Stimulated activated CD4-positive, alpha-beta T cell treated with anti-CD3 and anti-CD28 coated beads, Interleukin-15, amount 100 ng/mL, for 1 hour (primary cell): ENCODE measurements around the gene DBX1.

Experiments used
- DNase-seq, 2 donors: peaks; one replicate each; pipeline ENCODE4 v3.0.0-alpha.2; 2020; ENCODE audit warnings: low read depth in 1 of 2, low spot score in 1 of 2

DBX1 gene

GRCh38 chr11:20126724-20127123 is 33.6 kb downstream of the DBX1 start:
- no peak for DNase-seq

DNA sequence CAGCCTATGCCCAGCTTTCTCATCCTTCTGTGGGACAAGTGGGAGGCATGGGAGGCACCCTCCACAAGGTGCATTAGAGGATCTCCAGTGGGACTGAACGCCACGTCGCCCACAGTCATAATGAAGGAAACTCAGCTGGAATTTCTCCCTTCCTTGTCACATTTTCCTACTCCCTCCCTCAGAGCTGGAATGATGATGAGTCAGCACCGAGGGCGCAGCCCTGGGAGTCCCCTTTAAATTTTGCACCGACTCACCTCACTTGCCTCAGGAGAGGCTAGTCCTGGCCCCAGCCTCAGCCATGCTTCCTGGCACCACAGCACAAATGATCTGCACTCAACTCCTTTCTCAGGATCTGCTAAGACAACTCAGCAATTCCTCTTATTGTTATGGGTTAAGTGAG is 34.3 kb downstream of the DBX1 start:
- DNase-seq: no peak

DNA sequence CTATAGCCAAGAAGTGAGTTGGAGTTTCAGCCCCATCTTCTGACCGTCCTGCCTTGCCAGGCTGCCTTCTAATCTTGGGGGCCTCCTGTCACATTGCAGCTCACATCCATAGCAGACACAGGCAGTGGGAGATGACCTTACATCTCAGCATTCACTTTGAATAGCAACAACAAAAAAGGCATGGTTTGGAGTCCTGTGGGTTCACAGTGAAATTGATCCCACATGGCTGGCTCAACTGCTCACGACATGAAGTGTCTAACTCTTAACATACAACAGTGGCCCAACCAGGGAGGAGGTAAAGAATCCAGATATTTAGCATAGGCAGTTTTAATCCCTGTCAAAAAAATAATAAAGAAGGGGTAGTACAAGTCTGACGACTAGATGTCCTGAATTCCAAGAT is 38.1 kb downstream of the DBX1 start:
- DNase-seq: no peak

DNA sequence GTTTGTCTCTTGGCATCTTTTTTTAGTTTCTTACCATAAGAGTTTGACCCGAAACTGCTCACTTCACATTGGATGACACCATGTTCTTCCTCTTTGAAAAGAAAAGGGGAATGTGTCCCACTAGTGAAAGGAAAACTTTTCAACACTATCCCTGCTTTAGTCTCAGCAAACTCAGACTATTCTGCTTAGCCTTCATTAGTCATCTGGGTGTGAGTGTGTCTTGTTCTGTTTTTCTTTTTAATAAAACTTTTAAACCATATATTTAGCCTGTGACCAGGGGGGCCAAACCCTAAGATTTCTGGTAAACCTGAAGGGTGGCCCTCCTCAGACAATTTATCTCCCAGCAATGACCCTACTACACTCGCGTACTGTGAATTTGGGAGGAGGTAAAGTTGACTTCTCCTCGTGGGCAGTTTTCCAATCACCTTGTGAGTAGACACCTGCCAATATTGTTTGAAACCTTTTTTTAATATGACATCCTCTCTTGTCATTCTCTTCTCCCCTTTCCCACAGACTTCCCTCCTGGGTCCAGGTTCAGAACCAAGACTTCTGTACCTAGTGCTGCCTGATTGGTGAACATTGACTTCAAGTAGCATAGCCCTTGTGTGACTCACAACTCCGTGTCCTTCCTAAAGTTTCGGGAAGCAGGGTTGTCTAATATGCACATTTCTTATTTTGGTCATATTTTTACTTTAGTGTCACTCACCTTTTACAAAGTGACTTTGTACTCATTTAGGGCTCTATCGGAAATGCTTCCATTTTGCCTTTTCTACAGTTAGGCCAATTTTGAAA is 39.9 kb downstream of the DBX1 start:
- DNase-seq: no peak

DNA sequence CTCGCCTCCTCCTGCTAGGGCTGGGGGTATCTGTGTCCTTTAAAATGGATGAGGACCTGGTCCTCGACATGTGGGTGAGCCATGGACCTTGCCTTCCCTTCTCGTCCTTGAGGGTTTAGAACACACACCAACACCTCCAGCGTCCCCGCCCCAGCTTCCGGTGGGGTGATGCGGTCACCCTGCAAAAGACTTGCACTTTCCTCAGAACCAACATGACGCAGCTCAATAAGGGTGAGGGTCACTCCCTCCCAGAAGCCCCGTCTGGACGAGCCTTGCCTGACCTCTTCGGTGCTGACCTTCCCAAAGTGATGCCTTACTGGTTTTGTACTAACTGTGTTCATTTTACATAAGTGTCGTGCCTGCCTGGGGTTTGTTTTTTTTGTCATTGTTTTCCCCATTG is 41.0 kb downstream of the DBX1 start:
- no peak for DNase-seq

GRCh38 chr11:20118209-20118608 is 42.1 kb downstream of the DBX1 start:
- no peak for DNase-seq

DNA sequence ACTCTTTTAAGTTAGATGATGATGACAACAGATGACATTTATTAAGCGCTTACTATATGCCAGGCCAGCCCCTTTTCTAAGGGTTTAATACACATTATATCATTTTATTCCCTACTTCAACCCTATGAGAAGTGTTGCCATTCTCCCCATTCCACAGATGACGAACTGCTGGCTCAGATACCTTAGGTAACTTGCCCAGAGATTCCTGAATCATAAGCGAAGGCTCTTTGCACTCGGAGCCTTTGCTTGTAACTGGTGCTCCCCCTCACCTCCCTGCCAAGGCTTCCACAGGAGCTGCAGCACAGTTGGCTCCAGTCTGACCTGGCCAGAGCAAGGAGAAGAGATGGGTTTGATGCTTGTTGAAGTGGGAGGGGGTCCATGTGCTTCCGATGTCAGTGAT is 43.0 kb downstream of the DBX1 start:
- DNase-seq: no peak

DNA sequence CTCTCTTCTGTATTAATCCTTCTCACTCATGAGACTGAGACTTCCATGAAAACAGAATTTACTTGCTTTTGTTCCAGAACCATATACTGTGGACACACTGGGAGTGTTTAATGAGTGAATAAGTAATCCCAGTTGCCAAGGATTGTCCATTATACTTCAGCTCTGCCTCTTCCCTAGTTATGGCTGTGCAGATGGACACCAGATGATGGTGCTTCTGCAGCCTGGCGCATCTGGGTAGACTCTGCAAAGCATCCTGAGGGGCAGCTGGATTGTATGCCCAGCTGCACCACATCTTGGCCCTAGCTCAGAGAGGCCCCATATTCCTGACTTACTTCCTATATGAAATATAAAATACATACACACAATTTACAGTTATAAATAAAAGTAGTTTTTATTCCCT is 43.5 kb downstream of the DBX1 start:
- DNase-seq: no peak

DNA sequence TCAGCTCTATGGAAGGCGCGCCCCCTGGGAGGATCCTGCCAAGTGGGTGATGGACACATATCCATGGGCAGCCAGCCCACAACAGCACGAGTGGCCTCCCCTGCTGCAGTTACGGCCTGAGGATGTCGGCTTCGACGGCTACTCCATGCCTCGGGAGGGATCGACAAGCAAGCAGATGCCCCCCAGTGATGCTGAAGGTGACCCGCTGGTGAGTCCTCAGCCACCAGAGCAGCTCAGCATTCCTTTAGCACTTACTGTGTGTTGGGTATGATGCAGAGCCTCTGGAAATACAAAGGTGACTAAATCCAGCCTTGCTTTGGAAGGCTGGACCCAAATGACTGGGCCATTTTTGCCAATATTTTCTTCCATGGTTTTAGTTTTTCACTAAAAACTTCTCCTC is 45.7 kb downstream of the DBX1 start:
- no peak for DNase-seq

GRCh38 chr11:20113149-20113438 is 47.2 kb downstream of the DBX1 start:
- DNase-seq: no peak

DNA sequence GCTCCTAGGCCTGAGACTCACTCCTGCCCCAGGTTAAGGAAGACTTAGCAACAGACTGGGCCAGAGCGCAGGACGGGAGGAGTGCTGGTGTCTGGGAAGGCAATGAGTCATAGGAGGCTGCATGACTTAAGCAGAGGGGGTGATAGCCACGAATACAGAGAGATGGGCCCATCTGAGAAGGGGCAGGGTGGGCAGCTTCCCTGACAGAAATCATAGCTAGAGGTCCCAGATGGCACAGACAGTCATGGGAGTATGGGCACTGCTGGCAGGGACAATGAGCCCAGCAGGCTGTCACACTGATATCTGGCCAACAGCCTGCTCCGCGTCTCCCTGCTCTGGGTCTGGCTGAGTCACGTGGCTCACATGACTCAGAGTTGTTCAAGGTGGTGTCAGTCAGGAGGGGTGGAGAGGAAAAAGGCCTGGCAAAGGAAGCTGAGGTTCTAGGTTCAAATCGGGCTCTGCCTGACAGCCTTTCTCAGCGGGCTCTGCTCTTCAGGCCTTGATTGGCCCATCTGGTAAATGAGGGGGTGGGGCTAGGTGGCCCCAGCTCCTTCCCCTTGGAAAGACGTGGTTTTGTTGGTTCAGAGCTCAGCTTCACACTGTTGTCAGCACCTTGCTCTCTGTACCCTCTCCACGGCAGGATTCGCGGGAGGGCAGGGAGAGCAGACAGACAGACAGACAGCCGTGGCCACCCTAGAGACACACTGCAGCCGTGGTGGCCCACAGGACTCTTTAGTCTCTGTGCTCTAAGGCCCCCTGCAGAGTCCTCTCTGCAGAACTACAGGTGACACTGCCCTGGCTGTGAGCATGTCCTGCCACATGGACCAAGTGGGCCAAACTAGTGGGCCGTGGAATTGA is 47.8 kb downstream of the DBX1 start:
- no peak for DNase-seq

DNA sequence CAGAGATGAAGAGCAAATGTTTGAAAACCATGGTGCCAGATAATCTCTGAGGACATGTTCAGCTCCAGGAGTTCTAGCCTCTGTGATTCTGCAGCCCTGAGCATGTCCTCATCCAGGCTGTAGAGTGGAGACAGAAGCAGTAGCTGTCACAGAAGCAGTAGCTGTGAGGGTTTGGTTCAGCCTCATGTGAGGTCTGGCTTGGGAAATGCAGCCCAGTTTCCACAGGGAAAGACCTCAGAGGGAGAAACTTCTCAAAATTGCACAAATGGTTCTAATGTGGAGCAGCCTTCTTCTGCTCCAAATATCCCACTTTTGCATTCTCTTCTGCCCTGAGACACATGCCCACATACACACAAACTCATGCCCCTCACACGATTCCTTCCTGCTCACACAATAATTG is 48.4 kb downstream of the DBX1 start:
- no peak for DNase-seq

DNA sequence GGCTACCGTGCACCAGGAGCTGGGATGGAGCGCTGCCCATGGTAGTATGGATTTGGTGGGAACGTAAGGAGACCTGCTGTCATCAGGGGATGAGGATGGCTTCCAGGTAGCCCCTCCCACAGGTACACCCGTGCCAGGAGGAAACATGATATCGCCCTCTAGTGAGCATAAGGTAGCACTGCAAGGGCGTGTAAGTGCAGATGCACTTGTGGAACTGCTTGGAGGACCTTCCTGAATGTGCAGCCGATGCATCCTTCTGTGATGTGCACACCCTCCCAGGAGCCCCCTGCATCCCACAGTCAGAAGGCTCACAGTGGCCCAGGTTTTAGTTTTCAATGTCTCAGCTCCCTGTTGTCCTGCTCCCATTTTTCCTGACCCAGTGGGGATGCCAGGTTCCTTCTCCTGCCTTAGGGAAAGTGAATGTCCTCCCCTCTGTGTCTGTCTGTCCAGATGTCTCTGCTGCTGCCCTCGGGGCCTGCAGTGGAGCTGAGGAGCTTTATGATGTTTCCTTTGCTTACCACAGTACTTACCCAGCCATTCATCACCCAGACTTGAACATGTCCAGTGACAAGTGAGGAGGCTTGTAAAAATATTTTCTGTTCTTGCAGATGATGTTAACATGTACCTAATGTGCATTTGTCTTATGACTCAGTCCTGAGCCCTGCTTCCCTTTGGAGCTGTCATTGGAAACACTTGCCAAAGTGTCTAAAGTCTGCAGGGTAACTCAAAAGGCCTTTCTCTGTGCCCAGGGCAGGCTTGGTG is 49.2 kb downstream of the DBX1 start:
- no peak for DNase-seq

DNA sequence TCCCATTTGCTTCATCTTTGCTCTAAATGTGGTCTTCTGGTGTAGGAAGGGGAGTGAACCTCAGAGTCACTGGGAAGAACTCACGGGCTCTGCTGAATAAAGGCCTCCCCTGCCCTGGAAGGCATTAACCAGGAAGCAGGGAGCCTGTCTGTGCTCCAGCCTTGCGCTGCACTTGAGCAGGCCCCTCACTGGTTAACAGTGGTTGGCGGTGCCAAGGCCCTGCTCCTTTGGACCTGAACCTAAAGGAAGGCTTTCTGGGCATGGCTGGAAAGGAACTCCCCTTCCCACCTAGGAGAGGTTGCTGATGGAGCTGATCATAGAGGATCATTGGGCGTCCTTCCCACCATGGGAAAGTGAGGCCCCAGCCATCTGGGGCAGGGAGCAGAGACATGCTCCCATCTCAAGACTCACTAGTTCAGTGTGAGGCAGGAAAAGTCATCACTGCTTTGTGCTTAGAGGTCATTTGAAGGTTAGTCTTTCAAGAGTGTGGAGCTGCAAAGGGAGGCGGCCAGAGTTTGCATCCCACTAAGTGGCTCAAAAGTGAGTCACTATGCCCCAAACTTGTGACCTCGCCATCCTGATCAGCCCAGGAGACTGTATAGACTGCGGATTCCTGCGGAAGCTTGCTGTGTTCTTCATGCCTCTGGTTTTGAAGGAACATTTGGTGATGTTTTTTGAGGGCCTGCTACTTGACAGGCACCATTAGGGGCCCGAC is 50.4 kb downstream of the DBX1 start:
- DNase-seq: no peak
